Measurements from ENCODE around the gene TMC1.

DNA sequence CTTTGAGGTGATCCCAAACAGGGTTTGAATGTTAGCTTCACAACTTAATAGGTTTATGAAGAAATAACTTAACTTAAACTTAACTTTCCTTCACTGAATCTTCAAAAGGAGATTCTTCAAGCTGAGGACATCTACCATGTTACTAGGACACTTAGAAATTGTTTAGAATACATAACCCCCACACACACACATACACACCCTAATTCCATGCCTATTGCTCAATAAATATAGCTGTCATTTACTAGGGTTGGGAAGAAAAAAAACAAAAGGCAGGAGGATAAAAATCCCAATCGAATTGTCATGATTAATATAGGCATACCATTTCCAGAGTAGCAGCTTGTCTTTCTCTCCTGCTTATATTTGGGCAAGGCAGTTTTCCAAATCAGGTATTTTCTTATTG lies 363.1 kb downstream of the TMC1 start:
- TF ChIP-seq, protein P1, sequence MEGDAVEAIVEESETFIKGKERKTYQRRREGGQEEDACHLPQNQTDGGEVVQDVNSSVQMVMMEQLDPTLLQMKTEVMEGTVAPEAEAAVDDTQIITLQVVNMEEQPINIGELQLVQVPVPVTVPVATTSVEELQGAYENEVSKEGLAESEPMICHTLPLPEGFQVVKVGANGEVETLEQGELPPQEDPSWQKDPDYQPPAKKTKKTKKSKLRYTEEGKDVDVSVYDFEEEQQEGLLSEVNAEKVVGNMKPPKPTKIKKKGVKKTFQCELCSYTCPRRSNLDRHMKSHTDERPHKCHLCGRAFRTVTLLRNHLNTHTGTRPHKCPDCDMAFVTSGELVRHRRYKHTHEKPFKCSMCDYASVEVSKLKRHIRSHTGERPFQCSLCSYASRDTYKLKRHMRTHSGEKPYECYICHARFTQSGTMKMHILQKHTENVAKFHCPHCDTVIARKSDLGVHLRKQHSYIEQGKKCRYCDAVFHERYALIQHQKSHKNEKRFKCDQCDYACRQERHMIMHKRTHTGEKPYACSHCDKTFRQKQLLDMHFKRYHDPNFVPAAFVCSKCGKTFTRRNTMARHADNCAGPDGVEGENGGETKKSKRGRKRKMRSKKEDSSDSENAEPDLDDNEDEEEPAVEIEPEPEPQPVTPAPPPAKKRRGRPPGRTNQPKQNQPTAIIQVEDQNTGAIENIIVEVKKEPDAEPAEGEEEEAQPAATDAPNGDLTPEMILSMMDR (IDR thresholded peaks at IDR 0.05) = no peak
- TF ChIP-seq POLR2AphosphoS5 (IDR thresholded peaks at IDR 0.05) = no peak

Measured in upper lobe of left lung (tissue), 4 donors.